Stimulated activated CD4-positive, alpha-beta T cell treated with anti-CD3 and anti-CD28 coated beads, Interleukin-1b, Interleukin-23, amount 100 ng/mL, for 24 hours (primary cell): ENCODE measurements around the gene BCL2L11.

Source experiments
- DNase-seq, 4 experiments: peaks; one replicate each; pipeline ENCODE4 v3.0.0-alpha.2; 2020; ENCODE audit warnings: low read depth in 4 of 4, low spot score in 1 of 4

BCL2L11 gene

GRCh38 chr2:111190816-111191540, 70.3 kb downstream of the BCL2L11 start:
- DNase-seq: no peak

- DNase-seq: no peak
These were observed 71.2 kb downstream of the BCL2L11 start for GRCh38 chr2:111191877-111192276.

- DNase-seq: no peak
These were observed 72.2 kb downstream of the BCL2L11 start for GRCh38 chr2:111192776-111193368.

GRCh38 chr2:111194835-111195621, 74.3 kb downstream of the BCL2L11 start:
- DNase-seq: no peak

GRCh38 chr2:111196435-111196834, 75.7 kb downstream of the BCL2L11 start:
- DNase-seq: no peak

GRCh38 chr2:111198701-111199100, 78.0 kb downstream of the BCL2L11 start:
- DNase-seq: no peak

- no peak for DNase-seq
These were observed 79.1 kb downstream of the BCL2L11 start for GRCh38 chr2:111199840-111200239.

GRCh38 chr2:111200333-111200881, 79.7 kb downstream of the BCL2L11 start:
- DNase-seq: no peak

- no peak for DNase-seq
These were observed 80.5 kb downstream of the BCL2L11 start for GRCh38 chr2:111201214-111201613.

GRCh38 chr2:111202266-111203040, 81.7 kb downstream of the BCL2L11 start:
- DNase-seq: no peak

- no peak for DNase-seq
These were observed 84.0 kb downstream of the BCL2L11 start for GRCh38 chr2:111204706-111205105.

- DNase-seq: no peak
These were observed 85.1 kb downstream of the BCL2L11 start for GRCh38 chr2:111205774-111206173.

GRCh38 chr2:111207851-111208250, 87.1 kb downstream of the BCL2L11 start:
- DNase-seq: no peak

GRCh38 chr2:111208639-111209038, 87.9 kb downstream of the BCL2L11 start:
- no peak for DNase-seq

- peak in 1 of 4 experiments; percentile 15 for DNase-seq
These were observed 88.4 kb downstream of the BCL2L11 start for GRCh38 chr2:111209045-111209514.

- no peak for DNase-seq
These were observed 89.3 kb downstream of the BCL2L11 start for GRCh38 chr2:111210036-111210435.

GRCh38 chr2:111213877-111214276, 93.2 kb downstream of the BCL2L11 start:
- no peak for DNase-seq

- no peak for DNase-seq
These were observed 96.3 kb downstream of the BCL2L11 start for GRCh38 chr2:111216811-111217652.
